Cardiac fibroblast (primary cell): ENCODE data around the gene FAM20C.

Source experiments
- DNase-seq, 2 donors: peaks; one replicate each; pipeline versions ENCODE4 v3.0.0 to v3.0.0-alpha.2; 2010; ENCODE audit warnings: low read depth in 2 of 2
- H3K4me3 ChIP-seq, 2 donors: replicated peaks in 1 of 2; 1 replicate in 1 of 2; 2 replicates in 1 of 2; pipeline ENCODE4 v1.5.1; 2011; ENCODE audit warnings: low read depth in 2 of 2, low read length in 2 of 2, mild to moderate bottlenecking in 2 of 2, moderate library complexity in 1 of 2
- TF ChIP-seq, protein P1 (sequence below): IDR thresholded peaks from one replicate; pipeline ENCODE4 v1.5.1; 2011; ENCODE audit warnings: low read depth, mild to moderate bottlenecking, low read length, inconsistent platforms

FAM20C gene

DNA sequence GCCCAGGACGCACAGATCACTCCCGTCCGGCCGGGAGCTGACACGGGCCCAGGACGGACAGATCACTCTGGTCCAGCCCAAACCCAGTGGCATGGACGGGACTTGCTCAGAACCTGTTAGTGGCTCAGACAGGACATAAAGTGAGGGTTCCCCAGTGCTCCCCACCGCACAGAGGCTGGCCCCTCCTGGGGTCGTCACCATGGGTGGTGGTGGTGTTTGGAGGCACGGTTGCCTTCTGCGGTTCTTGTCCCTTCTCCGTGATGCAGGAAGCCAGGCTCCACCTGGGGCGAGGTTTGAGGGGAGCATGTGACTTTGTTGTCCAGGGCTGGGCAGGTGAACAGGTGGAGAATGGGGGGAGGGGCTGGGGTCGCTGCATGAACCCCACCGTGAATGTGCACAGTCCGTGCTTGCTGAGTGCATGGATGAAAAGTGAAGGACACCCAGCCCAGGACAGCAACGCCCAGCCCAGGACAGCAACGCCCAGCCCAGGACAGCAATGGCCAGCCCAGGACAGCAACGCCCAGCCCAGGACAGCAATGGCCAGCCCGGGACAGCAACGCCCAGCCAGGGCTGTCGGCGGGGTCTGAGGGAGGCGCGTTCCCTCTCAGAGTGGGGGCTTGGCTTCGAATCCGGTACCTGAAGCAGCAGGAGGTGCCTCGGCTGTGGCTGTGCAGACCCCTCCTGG is 26.7 kb downstream of the FAM20C start:
- H3K4me3 ChIP-seq: no peak overlapping the region
- no peak for DNase-seq
- TF ChIP-seq, protein P1, sequence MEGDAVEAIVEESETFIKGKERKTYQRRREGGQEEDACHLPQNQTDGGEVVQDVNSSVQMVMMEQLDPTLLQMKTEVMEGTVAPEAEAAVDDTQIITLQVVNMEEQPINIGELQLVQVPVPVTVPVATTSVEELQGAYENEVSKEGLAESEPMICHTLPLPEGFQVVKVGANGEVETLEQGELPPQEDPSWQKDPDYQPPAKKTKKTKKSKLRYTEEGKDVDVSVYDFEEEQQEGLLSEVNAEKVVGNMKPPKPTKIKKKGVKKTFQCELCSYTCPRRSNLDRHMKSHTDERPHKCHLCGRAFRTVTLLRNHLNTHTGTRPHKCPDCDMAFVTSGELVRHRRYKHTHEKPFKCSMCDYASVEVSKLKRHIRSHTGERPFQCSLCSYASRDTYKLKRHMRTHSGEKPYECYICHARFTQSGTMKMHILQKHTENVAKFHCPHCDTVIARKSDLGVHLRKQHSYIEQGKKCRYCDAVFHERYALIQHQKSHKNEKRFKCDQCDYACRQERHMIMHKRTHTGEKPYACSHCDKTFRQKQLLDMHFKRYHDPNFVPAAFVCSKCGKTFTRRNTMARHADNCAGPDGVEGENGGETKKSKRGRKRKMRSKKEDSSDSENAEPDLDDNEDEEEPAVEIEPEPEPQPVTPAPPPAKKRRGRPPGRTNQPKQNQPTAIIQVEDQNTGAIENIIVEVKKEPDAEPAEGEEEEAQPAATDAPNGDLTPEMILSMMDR: no peak

GRCh38 chr7:219581-220150 is 27.3 kb downstream of the FAM20C start:
- TF ChIP-seq, protein P1: no peak
- H3K4me3 ChIP-seq: no peak overlapping the region
- no peak for DNase-seq

DNA sequence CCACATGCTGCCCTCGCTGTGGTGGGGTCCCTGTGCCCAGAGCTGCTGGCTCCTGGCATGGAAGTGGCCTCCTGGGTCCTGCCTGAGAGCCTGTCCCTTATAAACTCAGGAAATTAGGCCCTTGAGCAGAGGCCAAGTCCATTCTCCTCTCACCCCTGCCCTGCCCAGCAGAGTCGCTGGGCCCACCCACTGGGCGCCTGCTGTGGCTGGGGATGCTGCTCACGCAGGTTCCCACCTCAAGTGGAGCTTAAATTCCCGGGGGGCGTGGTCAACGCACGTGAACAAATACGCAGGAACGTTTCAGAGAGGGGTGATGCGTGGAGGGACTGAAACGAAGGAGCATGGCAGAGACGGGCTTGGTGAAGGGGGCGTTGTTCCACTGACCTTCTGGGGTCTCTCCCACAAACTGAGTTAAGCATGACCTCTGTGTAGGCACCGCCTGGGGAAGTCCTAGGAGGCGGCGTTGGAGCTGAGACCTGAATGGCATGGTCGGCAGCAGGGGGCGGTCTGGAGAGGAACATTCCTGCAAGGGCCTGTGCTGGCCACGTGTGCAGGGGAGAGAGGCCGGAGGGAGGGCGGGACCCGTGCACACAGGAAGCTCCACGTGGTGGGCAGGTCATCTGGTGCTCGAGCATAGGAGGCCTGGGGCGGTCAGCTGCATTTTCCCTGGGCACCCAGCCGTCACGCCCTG is 27.9 kb downstream of the FAM20C start:
- TF ChIP-seq, protein P1: no peak
- no peak overlapping the region for H3K4me3 ChIP-seq
- DNase-seq: no peak

- TF ChIP-seq, protein P1: no peak
Observed at GRCh38 chr7:221978-222715, 29.8 kb downstream of the FAM20C start.

DNA sequence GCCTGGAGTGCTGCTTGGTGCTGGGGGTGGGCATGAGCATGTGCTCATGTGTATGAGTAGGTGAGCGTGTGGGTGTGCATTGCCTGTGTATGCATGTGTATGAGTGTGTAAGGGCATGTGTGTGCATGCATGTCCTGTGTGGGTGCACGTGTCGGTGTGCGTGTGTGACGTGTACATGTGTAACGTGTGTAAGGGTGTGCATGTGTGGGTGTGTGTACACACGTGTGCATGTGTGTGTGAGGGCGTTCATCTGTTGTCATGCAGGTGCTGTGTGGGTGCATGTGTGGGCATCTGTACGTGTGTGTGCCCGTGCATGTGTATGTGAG is 30.3 kb downstream of the FAM20C start:
- DNase-seq: no peak
- no peak overlapping the region for H3K4me3 ChIP-seq
- TF ChIP-seq, protein P1: no peak

More at GRCh38 chr7:221978-222715, 29.8 kb downstream of the FAM20C start:
- no peak for DNase-seq
- no peak overlapping the region for H3K4me3 ChIP-seq

GRCh38 chr7:223118-223800 is 30.9 kb downstream of the FAM20C start:
- no peak overlapping the region for H3K4me3 ChIP-seq
- TF ChIP-seq, protein P1: no peak
- no peak for DNase-seq
